ENCODE results near the gene FGFR2.
"Not testable (repeated sequence)": the region's sequence is repeated elsewhere in the genome, so short reads cannot be mapped to it uniquely, and the experiment has no call there.

Gene FGFR2

DNA sequence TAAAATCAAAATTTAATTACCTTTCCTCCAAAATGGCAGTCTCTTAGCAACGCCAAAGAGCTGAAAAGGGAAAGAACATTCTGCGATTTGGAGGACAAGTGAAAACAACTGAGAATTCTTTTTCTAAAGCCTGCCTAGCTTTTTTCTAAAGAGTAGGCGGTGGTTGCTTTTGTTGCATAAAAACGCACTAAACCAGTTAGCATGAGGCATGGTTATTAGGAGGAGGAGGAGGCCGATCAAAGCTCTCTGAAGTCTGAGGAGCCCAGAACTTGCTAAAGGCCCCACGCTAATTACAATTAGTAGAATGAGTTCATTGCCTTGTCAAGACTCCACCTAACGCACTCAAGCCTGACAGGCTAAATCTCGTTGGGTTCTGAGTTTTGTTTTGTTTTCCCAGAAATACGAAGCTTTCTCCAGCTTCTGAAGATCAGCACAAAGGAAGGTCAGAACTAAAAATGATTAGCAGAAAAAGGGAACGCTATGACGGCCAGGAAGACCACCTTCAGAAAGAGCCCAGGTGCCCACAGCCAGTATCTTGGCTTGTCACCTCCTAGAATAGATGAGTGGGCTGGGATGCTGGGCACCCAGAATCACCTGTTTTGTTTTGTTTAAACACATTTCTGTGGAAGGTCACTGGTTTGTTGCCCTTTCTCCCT lies 72.0 kb downstream of the FGFR2 start:
- DNase-seq (ENCODE audit: insufficient read length, low spot score): no peak
- no peak for FAIRE-seq

GRCh38 chr10:121525251-121526134 lies 72.8 kb downstream of the FGFR2 start:
- DNase-seq (ENCODE audit: insufficient read length, low spot score) (no peak), FAIRE-seq (no peak)

GRCh38 chr10:121524157-121524817 lies 74.0 kb downstream of the FGFR2 start:
- DNase-seq (ENCODE audit: insufficient read length, low spot score) (no peak), FAIRE-seq (no peak)

GRCh38 chr10:121522831-121523230 lies 75.4 kb downstream of the FGFR2 start:
- DNase-seq (ENCODE audit: insufficient read length, low spot score): no peak
- FAIRE-seq: no peak

DNA sequence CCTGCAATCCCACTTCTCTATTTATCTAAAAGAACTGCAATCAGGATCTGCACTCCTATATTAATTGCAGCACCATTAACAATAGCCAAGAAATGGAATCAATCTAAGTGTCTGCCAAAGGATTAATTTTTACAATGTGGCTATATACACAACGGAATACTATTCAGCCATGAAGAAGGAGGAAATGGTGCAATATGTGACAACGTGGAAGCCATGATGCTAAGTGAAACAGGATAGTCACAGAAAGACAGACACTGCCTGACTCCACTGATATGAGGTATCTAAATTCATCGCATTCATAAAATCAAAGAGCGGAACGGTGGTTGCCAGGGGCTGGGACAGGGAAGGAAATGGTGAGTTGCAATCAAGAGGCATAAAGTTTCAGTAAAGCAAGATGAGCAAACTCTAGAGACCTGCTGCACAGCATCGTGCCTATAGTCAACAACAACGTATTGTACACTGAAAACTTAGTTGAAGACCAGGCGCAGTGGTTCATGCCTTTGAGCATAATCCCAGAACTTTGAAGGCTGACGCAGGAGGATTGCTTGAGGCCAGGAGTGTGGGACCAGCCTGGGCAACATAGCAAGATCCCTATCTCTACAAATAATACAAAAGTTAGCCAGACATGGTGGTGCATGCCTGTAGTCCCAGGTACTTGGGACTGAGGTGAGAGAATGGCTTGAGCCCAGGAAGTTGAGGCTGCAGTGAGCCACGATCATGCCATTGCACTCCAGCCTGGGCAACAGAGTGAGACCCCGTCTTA lies 76.3 kb downstream of the FGFR2 start:
- FAIRE-seq (no peak), DNase-seq (ENCODE audit: insufficient read length, low spot score) (no peak)

- not testable (repeated sequence) for FAIRE-seq; DNase-seq (ENCODE audit: insufficient read length, low spot score)
These were observed 77.7 kb downstream of the FGFR2 start for GRCh38 chr10:121520526-121520925.

GRCh38 chr10:121519901-121520493 lies 78.2 kb downstream of the FGFR2 start:
- DNase-seq (ENCODE audit: insufficient read length, low spot score) (no peak), FAIRE-seq (no peak)

DNA sequence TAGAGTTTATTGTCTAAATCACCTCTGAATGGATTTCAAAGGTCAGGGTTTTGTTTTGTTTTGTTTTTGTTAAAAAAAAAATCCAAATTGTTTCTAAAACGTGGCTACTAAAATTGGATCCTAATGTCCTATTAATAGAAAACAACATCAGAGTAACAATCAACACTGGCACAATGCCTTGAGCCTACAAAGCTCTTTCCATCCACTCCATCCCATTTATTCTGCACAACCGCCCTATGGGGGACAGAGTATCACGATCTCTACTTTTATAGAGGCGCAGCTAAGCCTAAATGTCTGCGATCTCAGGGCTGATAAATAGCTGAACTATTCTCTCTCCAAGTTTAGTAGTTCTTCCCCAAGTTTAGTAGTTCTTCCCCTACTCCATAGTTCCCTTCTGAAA lies 78.8 kb downstream of the FGFR2 start:
- no peak for FAIRE-seq
- no peak for DNase-seq (ENCODE audit: insufficient read length, low spot score)

DNA sequence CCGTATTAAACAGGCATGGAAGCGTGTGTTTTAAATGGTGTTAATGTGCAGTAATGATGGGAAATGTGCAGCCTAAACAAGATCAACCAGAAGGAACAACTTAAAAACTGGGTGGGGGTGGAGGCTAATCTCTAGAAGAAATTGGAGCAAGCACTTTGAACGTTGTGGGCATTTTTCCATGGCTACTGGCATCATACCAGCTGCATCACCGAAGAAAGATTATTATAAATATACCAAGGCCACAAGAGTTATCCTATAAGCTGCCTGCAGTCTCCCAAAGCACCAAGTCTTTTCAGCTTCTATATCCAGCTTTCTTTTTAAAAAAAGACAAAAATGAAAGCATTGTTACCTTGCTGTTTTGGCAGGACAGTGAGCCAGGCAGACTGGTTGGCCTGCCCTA lies 79.9 kb downstream of the FGFR2 start:
- FAIRE-seq (no peak), DNase-seq (ENCODE audit: insufficient read length, low spot score) (no peak)

- FAIRE-seq: no peak
- no peak for DNase-seq (ENCODE audit: insufficient read length, low spot score)
These were observed 82.0 kb downstream of the FGFR2 start for GRCh38 chr10:121516093-121516865.

GRCh38 chr10:121514141-121514865 lies 83.9 kb downstream of the FGFR2 start:
- FAIRE-seq (no peak), DNase-seq (ENCODE audit: insufficient read length, low spot score) (no peak)

GRCh38 chr10:121511943-121512342 lies 86.3 kb downstream of the FGFR2 start:
- FAIRE-seq (no peak), DNase-seq (ENCODE audit: insufficient read length, low spot score) (no peak)

- FAIRE-seq (no peak), DNase-seq (ENCODE audit: insufficient read length, low spot score) (no peak)
These were observed 86.8 kb downstream of the FGFR2 start for GRCh38 chr10:121511460-121511859.

DNA sequence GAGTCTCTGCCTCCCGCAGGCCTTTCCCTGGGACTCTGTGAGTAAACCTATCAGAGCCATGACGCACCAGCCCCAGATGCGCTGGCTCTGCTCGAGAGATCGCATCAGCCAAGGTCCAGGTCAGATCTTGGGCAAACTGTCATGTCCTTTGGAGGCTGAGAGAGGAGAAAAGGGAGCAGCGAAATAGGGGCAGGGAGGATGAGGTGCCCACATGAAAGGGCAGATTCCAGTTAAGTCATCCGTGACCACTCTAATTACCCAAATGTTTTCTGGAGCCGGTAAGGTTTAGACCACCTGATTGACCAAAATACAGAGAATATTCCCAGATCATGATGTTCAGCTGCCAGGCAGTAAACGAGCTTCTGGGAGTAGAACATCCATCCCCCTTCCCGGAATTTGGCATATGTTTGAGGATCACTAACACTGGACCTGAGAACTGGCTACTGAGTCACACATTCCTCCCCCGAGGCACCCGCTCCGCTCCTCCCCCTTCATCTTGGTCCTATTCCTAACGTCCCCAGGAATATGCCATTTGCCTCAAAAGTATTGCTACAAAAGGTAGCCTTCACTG lies 88.0 kb downstream of the FGFR2 start:
- DNase-seq (ENCODE audit: insufficient read length, low spot score) (no peak), FAIRE-seq (no peak)

GRCh38 chr10:121509796-121510195 lies 88.4 kb downstream of the FGFR2 start:
- no peak for FAIRE-seq
- no peak for DNase-seq (ENCODE audit: insufficient read length, low spot score)

- DNase-seq (ENCODE audit: insufficient read length, low spot score): no peak
- no peak for FAIRE-seq
These were observed 89.1 kb downstream of the FGFR2 start for GRCh38 chr10:121509112-121509511.

GRCh38 chr10:121503587-121504051 lies 94.6 kb downstream of the FGFR2 start:
- no peak for DNase-seq (ENCODE audit: insufficient read length, low spot score)

GRCh38 chr10:121501796-121502195 lies 96.4 kb downstream of the FGFR2 start:
- DNase-seq (ENCODE audit: insufficient read length, low spot score) (no peak), FAIRE-seq (no peak)

More at GRCh38 chr10:121503587-121504051, 94.6 kb downstream of the FGFR2 start:
- FAIRE-seq: no peak

Measured in HTR-8/SVneo (cell line).